Choroid plexus epithelial cell (primary cell): Measurements from ENCODE around the gene CPSF4L.
"Not testable (repeated sequence)": the region's sequence is repeated elsewhere in the genome, so short reads cannot be mapped to it uniquely, and the experiment has no call there.

Experiments used
- DNase-seq: peaks from one replicate; pipeline ENCODE4 v3.0.0-alpha.2; 2010; ENCODE audit warnings: low read depth
- H3K4me3 ChIP-seq: 2 replicates; pipeline ENCODE4 v1.5.1; 2011; ENCODE audit warnings: low read depth, mild to moderate bottlenecking, control low read depth, low read length, moderate library complexity
- TF ChIP-seq, protein P1 (sequence below): conservative IDR thresholded peaks from 2 replicates; pipeline ENCODE4 v1.5.1; 2011; ENCODE audit warnings: low read depth, mild to moderate bottlenecking, control low read depth, inconsistent platforms, low read length, moderate library complexity

The CPSF4L gene

DNA sequence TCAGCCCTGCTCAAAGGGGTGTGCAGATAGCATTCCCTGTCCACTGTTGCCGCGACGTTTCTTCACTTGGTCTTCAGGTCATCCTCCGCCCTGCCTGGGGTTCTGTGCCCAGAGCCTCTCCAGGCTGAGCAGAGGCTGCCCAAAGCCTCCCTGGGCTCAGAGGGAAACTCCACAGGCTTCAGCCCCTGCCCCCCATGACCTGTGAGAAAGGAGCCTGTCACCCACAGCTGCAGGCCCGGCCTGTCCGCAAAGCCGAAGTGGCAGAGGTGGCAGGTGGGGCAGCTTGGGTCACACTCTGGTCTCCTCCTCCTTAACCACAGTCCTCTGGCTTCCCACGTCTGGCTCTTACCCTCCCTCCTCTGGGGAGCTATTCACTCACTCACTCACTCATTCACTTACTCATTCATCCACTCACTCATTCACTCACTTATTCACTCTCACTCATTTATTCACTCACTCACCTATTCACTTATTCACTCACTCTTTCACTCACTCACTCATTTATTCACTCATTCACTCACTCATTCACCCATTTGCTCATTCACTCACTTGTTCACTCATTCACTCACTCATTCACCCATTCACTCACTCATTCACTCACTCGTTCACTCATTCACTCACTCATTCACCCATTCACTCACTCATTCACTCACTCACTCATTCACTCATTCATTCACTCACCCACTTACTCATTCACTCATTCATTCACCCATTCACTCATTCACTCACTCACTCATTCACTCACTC is 7.1 kb upstream of the CPSF4L start:
- no peak overlapping the region for H3K4me3 ChIP-seq
- TF ChIP-seq, protein P1, sequence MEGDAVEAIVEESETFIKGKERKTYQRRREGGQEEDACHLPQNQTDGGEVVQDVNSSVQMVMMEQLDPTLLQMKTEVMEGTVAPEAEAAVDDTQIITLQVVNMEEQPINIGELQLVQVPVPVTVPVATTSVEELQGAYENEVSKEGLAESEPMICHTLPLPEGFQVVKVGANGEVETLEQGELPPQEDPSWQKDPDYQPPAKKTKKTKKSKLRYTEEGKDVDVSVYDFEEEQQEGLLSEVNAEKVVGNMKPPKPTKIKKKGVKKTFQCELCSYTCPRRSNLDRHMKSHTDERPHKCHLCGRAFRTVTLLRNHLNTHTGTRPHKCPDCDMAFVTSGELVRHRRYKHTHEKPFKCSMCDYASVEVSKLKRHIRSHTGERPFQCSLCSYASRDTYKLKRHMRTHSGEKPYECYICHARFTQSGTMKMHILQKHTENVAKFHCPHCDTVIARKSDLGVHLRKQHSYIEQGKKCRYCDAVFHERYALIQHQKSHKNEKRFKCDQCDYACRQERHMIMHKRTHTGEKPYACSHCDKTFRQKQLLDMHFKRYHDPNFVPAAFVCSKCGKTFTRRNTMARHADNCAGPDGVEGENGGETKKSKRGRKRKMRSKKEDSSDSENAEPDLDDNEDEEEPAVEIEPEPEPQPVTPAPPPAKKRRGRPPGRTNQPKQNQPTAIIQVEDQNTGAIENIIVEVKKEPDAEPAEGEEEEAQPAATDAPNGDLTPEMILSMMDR = no peak

DNA sequence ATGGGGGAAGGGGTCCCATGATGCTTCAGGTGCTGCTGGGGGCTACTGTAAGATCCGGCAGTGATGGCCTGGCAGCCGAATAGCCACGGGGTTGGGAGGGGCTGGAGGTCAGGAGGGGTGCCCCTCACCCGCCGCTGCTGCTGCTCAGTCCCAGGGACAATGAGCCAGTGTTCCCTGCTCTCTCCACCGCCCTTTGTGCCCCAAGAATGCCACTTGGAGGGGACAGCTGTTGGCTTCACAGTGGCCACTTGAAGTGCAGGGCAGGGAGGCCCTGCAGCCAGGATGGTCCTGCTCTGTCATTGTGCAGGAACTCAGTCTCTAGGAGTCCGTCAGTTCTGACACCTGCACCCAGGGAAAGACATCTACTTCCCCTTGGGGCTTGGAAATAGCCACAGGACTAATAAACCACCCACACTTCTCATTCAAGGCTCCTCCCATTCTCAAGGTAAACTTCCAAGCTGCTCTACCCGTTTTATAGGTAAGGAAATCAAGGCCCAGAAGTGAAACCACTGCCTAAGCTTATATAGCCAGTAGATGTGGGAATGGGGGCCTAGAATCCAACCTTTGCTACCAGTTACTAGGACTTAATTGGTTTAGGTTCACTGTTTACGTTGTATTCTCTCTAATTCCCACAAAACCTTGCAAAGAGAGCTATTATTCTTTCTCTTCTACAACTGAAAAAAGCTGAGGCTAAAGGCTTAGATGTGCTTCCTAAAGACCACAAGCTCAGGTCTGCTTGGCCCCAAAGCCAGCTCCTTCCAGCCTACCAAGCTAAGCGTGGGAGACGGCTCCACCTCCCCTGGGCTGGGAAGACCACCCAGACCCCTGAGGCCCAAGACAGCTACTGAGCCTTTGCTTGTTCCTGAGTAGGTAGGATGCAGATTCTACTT is 6.2 kb upstream of the CPSF4L start:
- DNase-seq = no peak
- no peak overlapping the region for H3K4me3 ChIP-seq
- TF ChIP-seq, protein P1 = no peak

More for the DNA sequence above, 7.1 kb upstream of the CPSF4L start:
- no peak for DNase-seq

DNA sequence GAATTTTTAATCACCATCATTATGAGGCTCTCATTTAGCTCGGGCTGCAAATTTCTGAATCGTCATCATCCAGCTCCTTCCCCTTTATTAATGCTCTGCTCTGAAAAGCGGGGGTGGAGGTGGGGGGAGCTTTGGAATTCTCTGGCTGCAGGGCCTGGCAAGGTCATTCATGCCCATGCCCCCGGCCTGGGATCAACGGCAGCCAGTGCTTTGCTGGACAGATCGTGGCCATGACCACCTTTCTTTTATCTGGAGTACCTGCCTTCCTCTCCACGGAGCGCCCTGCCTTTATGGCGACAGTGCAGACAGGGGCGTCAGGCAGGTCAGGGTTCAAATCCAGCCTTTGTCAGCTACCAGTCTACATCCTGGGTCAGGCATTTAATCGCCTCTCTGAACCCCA is 5.1 kb upstream of the CPSF4L start:
- TF ChIP-seq, protein P1 = no peak
- no peak for DNase-seq
- no peak overlapping the region for H3K4me3 ChIP-seq

DNA sequence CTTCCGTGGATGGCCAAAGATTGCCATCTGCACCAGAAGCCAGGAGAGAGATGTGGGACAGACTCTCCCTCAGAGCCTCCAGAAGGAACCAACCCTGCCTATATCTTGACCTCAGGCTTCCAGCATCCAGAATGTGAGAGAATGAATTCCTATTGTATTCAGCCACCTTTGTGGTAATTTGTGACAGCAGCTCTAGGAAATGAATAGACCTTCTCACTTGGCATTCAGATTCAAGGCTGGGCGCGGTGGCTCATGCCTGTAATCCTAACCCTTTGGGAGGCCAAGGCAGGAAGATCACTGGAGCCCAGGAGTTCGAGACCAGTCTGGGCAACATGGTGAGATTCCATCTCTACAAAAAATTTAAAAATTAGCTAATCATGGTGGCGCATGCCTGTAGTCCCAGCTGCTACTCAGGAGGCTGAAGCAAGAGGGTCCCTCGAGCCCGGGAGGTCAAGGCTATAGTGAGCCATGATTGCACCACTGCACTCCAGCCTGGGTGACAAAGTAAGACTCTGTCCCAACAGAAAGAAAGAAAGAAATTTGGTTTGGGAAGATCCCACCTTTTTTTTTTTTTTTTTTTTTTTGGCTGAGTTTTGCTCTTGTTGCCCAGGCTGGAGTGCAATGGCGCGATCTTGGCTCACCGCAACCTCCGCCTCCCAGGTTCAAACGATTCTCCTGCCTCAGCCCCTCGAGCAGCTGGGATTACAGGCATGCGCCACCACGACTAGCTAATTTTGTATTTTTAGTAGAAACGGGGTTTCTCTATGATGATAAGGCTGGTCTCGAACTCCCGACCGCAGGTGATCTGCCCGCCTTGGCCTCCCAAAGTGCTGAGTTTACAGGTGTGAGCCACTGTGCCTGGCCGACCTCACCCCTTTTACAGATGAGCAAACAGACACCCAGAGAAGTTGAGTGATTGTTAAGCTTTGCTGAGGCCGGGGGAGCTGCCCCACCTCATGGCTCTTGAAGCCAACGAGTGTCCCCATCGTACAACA is 4.3 kb upstream of the CPSF4L start:
- DNase-seq = no peak
- H3K4me3 ChIP-seq = no peak overlapping the region
- TF ChIP-seq, protein P1 = no peak

DNA sequence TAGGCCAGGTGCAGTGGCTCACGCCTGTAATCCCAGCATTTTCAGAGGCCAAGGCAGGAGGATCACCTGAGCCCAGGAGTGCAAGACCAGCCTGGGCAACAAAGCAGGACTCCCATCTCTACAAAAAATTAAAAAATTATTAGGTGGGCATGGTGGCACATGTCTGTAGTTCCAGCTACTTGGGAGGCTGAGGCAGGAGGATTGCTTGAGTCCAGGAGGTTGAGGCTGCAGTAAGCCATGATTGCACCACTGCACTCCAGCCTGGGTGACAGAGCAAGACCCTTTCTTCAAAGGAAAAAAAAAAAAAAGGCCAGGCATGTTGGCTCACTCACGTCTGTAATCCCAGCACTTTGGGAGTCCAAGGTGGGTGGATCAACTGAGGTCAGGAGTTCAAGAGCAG is 2.8 kb upstream of the CPSF4L start:
- DNase-seq, H3K4me3 ChIP-seq: not testable (repeated sequence)

DNA sequence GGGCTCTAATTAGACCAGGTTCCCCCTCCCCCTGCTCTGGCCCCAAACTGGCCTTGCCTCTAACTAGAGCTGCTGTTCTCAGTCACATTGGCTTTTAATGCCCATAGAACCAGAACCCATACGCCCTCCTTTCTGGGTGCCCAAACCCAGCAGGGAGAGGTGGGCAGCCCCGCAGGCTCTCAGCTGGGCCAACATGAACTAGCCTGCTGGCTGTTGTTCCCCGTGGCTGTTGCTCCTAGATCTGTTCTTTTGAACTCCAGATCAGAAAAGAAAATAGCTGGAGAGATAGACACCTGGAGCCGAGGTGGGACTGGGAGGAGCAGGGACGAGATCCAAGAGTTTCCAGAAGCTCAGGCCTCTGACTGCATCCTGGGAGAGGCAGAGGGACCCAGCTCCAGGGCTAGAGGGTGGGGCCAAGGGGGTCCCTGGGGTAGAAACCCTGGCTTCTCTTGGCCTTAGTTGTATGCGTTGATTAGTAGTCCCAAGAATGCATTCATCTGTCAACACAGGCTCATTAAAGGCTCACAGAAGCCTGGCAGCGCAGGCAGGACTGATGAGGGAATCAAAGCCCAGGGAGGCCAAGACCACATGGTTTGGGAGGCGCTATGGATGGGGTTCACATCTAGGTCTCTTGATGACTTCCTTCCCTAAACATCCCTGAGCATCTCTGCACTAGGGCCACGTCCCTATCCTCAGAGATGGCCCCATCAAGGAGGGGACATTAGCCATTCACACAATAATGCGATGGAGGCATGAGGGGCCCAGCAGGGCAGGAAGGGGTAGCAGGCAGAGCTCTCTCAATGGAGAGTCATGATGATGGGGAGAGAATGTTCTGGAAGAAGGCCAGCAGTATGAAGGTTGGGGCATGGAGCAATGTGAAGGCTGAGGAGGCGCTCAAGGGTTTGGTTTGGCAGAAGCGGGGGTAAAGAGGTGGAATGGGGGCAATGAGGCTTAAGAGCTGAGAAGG is 1.3 kb upstream of the CPSF4L start:
- DNase-seq = no peak
- TF ChIP-seq, protein P1 = no peak
- H3K4me3 ChIP-seq = no peak overlapping the region
